Neural cell (in vitro differentiated cells): Measurements from ENCODE around the gene CAPN15. TPM values are rescaled to one million over a fixed set of nuclear protein-coding genes. Genes with fewer than 3 reads are reported as not detected.

Source experiments
- H2AFZ ChIP-seq: fragments of 200-600, 300-800 bp; sonication (generic), shearing (Covaris generic); 2 replicates; pipeline ENCODE4 v1.6.0; 2014; ENCODE audit warnings: low read depth, mild to moderate bottlenecking, antibody characterized with exemption, low read length, moderate library complexity
- H3F3A ChIP-seq: fragments of 200-600 bp; shearing (Covaris generic); 2 replicates; pipeline ENCODE4 v1.6.1; 2016; ENCODE audit warnings: mild to moderate bottlenecking, moderate library complexity, mixed read lengths, antibody characterized with exemption, low read length; ENCODE audit not compliant: insufficient read depth, poor library complexity, severe bottlenecking
- H3K27ac ChIP-seq: fragments of 200-600, 300-800 bp; sonication (generic), shearing (Covaris generic); 2 replicates; pipeline ENCODE4 v1.5.1; 2014; ENCODE audit warnings: mild to moderate bottlenecking, low read length, moderate library complexity
- H3K27me3 ChIP-seq: fragments of 300-800, 200-600 bp; sonication (generic), shearing (Covaris generic); 2 replicates; pipeline ENCODE4 v1.6.0; 2014; ENCODE audit warnings: mild to moderate bottlenecking, low read depth, low read length, moderate library complexity; ENCODE audit not compliant: insufficient read depth
- H3K36me3 ChIP-seq: fragments of 300-800, 200-600 bp; sonication (generic), shearing (Covaris generic); 2 replicates; pipeline ENCODE4 v1.5.1; 2014; ENCODE audit warnings: mild to moderate bottlenecking, antibody characterized with exemption, low read length, moderate library complexity; ENCODE audit not compliant: insufficient read depth
- H3K4me2 ChIP-seq: fragments of 300-800, 200-600 bp; sonication (generic), shearing (Covaris generic); 2 replicates; pipeline ENCODE4 v1.6.0; 2014; ENCODE audit warnings: mild to moderate bottlenecking, low read length
- H3K4me3 ChIP-seq: fragments of 300-800, 200-600 bp; sonication (generic), shearing (Covaris generic); 2 replicates; pipeline ENCODE4 v1.5.1; 2014; ENCODE audit warnings: mild to moderate bottlenecking, low read length, moderate library complexity
- H3K79me2 ChIP-seq: fragments of 200-600 bp; shearing (Covaris generic); replicated peaks from 2 replicates; pipeline ENCODE4 v1.6.0; 2014; ENCODE audit warnings: mild to moderate bottlenecking, low read length, moderate library complexity; ENCODE audit not compliant: insufficient read depth
- H3K9ac ChIP-seq: fragments of 300-800, 200-600 bp; sonication (generic), shearing (Covaris generic); 2 replicates; pipeline ENCODE4 v1.6.1; 2016; ENCODE audit warnings: mild to moderate bottlenecking, low read length, mixed read lengths
- H3K9me2 ChIP-seq: fragments of 200-600 bp; shearing (Covaris generic); 2 replicates; pipeline ENCODE4 v1.6.1; 2016; ENCODE audit warnings: mild to moderate bottlenecking, low read length, mixed read lengths; ENCODE audit not compliant: insufficient read depth
- H3K9me3 ChIP-seq: fragments of 200-600, 300-800 bp; sonication (generic), shearing (Covaris generic); 2 replicates; pipeline ENCODE4 v1.6.1; 2016; ENCODE audit warnings: mild to moderate bottlenecking, mixed run types, low read length, moderate library complexity, mixed read lengths
- H4K20me1 ChIP-seq: fragments of 200-600 bp; shearing (Covaris generic); 2 replicates; pipeline ENCODE4 v1.6.1; 2016; ENCODE audit warnings: mild to moderate bottlenecking, mixed run types; ENCODE audit not compliant: insufficient read depth
- CTCF ChIP-seq: fragments of 450-650 bp; IDR thresholded peaks from 2 replicates; pipeline ENCODE4 v1.5.1; 2014; ENCODE audit warnings: antibody characterized with exemption, mild to moderate bottlenecking, moderate library complexity; ENCODE audit not compliant: poor library complexity, severe bottlenecking
- EP300 ChIP-seq: fragments of 450-650 bp; conservative IDR thresholded peaks from 2 replicates; pipeline ENCODE4 v1.6.1; 2014; ENCODE audit warnings: antibody characterized with exemption, mild to moderate bottlenecking, moderate library complexity; ENCODE audit not compliant: poor library complexity, severe bottlenecking
- EZH2 ChIP-seq: fragments of 200-600, 300-800 bp; shearing (Covaris generic), sonication (generic); IDR thresholded peaks from 2 replicates; pipeline ENCODE4 v1.6.1; 2014; ENCODE audit warnings: antibody characterized with exemption, low read length, borderline replicate concordance, mild to moderate bottlenecking; ENCODE audit not compliant: insufficient read depth, poor library complexity, severe bottlenecking
- MXI1 ChIP-seq: fragments of 450-650 bp; conservative IDR thresholded peaks from 2 replicates; pipeline ENCODE4 v1.6.1; 2014; ENCODE audit warnings: antibody characterized with exemption, mild to moderate bottlenecking; ENCODE audit not compliant: poor library complexity, severe bottlenecking
- POLR2AphosphoS5 ChIP-seq: IDR thresholded peaks from 2 replicates; pipeline ENCODE4 v1.6.1; 2012
- RAD21 ChIP-seq: fragments of 450-650 bp; conservative IDR thresholded peaks from 2 replicates; pipeline ENCODE4 v1.6.1; 2014; ENCODE audit warnings: antibody characterized with exemption, mild to moderate bottlenecking, moderate library complexity
- REST ChIP-seq: IDR thresholded peaks from 2 replicates; pipeline ENCODE4 v1.6.1; 2012; ENCODE audit warnings: borderline replicate concordance
- SMC3 ChIP-seq: fragments of 450-650 bp; conservative IDR thresholded peaks from 2 replicates; pipeline ENCODE4 v1.6.1; 2014; ENCODE audit warnings: antibody characterized with exemption, mild to moderate bottlenecking, moderate library complexity; ENCODE audit not compliant: poor library complexity
- TAF1 ChIP-seq: IDR thresholded peaks from 2 replicates; pipeline ENCODE4 v1.6.1; 2012; ENCODE audit warnings: low read depth
- polyA plus RNA-seq: library from polyadenylated mRNA; depleted of rRNA; stranded (reverse); fragments of >200 nt; gene quantifications from 2 replicates; pipeline ENCODE4 v1.2.3, GENCODE V29; 2014

The CAPN15 gene
- polyA plus RNA-seq, 1 donor from 2014 or later, result 11.5 TPM

DNA sequence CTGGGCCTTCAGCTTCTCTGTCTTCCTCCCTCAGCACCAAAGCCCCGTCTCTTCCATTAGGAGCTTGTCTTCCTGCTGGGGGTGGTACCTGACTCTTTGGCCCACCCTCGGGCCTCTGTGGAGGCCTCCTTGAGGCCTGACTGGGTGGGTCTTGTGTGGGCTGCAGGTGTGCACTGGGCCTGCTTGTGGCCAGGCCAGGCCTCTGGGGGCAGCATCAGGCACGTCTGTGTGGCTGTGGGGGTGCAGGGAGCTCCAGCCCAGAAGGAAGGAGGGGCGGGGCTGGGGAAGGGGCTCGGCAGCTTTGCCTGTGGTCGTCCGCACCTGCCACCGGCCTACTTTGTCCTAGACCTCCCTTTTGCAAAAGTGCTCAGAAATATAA, 49.3 kb downstream of the CAPN15 start:
- H3K27ac ChIP-seq, result no peak overlapping the region
- TF ChIP-seq EP300 (no peak), MXI1 (no peak)
- no peaks in the 10 kb centered on the region for H3K36me3 ChIP-seq
- no peaks in the 10 kb centered on the region for H3K9me2 ChIP-seq
- H3K4me2 ChIP-seq, result no peak overlapping the region
- H2AFZ ChIP-seq, result no peak overlapping the region
- no peaks in the 10 kb centered on the region for H4K20me1 ChIP-seq
- H3F3A ChIP-seq, result no peaks in the 10 kb centered on the region
- H3K79me2 ChIP-seq, result no peaks in the 10 kb centered on the region
- H3K9ac ChIP-seq, result no peak overlapping the region
- H3K9me3 ChIP-seq, result no peaks in the 10 kb centered on the region
- H3K27me3 ChIP-seq, result no peaks in the 10 kb centered on the region
- H3K4me3 ChIP-seq, result no peak overlapping the region

- Histone ChIP-seq H3K4me3 (no peak overlapping the region), H3K79me2 (no peaks in the 10 kb centered on the region), H2AFZ (no peak overlapping the region), H3K9me3 (no peaks in the 10 kb centered on the region), H4K20me1 (no peaks in the 10 kb centered on the region), H3K27ac (no peak overlapping the region), H3K9ac (no peak overlapping the region), H3F3A (no peaks in the 10 kb centered on the region), H3K4me2 (no peak overlapping the region), H3K27me3 (no peaks in the 10 kb centered on the region), H3K9me2 (no peaks in the 10 kb centered on the region), H3K36me3 (no peaks in the 10 kb centered on the region)
- no peak for TF ChIP-seq EZH2
- TF ChIP-seq RAD21, result no peak
- TF ChIP-seq REST, result no peak
- no peak for TF ChIP-seq POLR2AphosphoS5
- TF ChIP-seq EP300, result no peak
- TF ChIP-seq CTCF, result no peak
- TF ChIP-seq TAF1, result no peak
- TF ChIP-seq SMC3, result no peak
- TF ChIP-seq MXI1, result no peak
These were observed 50.3 kb downstream of the CAPN15 start for GRCh38 chr16:577796-578195.

DNA sequence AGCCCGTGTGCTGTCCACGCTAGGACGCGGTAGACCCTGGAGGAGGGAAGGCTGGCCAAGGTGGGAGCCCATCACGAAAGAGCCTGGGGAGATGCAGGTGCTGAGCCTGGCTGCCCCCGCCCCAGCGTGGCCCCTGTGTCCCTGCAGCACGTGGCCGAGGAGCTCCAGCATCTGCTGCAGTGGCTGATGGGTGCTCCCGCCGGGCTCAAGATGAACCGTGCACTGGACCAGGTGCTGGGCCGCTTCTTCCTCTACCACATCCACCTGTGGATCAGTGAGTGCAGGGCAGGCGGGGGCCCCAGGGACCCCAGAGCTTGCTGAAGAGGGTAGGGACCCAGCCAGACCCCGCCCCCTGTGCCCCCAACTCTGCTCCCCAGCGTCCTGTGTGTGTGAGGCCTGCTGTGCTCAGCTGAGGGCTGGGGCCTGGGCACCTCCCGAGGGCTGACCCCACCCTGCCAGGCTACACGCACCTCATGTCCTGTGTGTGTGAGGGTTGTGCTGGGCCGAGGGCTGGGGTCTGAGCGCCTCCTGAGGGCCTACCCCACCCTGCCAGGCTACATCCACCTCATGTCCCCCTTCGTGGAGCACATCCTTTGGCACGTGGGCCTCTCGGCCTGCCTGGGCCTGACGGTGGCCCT, 50.8 kb downstream of the CAPN15 start:
- H3K9ac ChIP-seq, result no peak overlapping the region
- no peaks in the 10 kb centered on the region for H3K9me2 ChIP-seq
- H3K36me3 ChIP-seq, result no peaks in the 10 kb centered on the region
- no peak overlapping the region for H2AFZ ChIP-seq
- H4K20me1 ChIP-seq, result no peaks in the 10 kb centered on the region
- H3K4me3 ChIP-seq, result no peak overlapping the region
- H3K27ac ChIP-seq, result no peak overlapping the region
- H3K79me2 ChIP-seq, result no peaks in the 10 kb centered on the region
- TF ChIP-seq REST, result no peak
- TF ChIP-seq MXI1, result no peak
- no peak for TF ChIP-seq CTCF
- no peak for TF ChIP-seq EP300
- TF ChIP-seq POLR2AphosphoS5, result no peak
- no peak for TF ChIP-seq TAF1
- TF ChIP-seq RAD21, result no peak
- no peak for TF ChIP-seq SMC3
- no peak for TF ChIP-seq EZH2
- no peaks in the 10 kb centered on the region for H3F3A ChIP-seq
- H3K4me2 ChIP-seq, result no peak overlapping the region
- H3K9me3 ChIP-seq, result no peaks in the 10 kb centered on the region
- H3K27me3 ChIP-seq, result no peaks in the 10 kb centered on the region
